Adrenal gland (tissue), 12 donors: ENCODE measurements around the gene CFAP69. TPM values are rescaled to one million over a fixed set of nuclear protein-coding genes. Genes with fewer than 3 reads are reported as not detected.

Source experiments
- DNase-seq, 7 donors: peaks; one replicate each; pipeline ENCODE4 v3.0.0-alpha.2; 2019 to 2020
- H3K27ac ChIP-seq, 5 donors: fragments of 200-600 bp; sonication (generic) in 4 of 5; 1 replicate in 3 of 5; 2 replicates in 2 of 5; pipeline versions ENCODE4 v1.5.1 to v1.8.0; 2016 to 2020; ENCODE audit warnings: mild to moderate bottlenecking in 1 of 5
- H3K27me3 ChIP-seq: fragments of 200-600 bp; 2 replicates; pipeline ENCODE4 v1.8.0; 2021
- H3K36me3 ChIP-seq, 2 donors: fragments of 200-600 bp; replicated peaks in 1 of 2; 1 replicate in 1 of 2; 2 replicates in 1 of 2; pipeline versions ENCODE4 v1.5.1 to v1.8.0; 2018 to 2022
- H3K4me1 ChIP-seq, 2 donors: fragments of 200-600 bp; replicated peaks in 1 of 2; 1 replicate in 1 of 2; 2 replicates in 1 of 2; pipeline versions ENCODE4 v1.5.1 to v1.8.0; 2018 to 2021
- H3K4me3 ChIP-seq, 4 donors: fragments of 200-600 bp; sonication (generic) in 3 of 4; one replicate each; pipeline ENCODE4 v1.5.1; 2016 to 2018
- H3K9me3 ChIP-seq, 3 donors: fragments of 200-600 bp; sonication (generic) in 1 of 3; replicated peaks in 1 of 3; 1 replicate in 2 of 3; 2 replicates in 1 of 3; pipeline versions ENCODE4 v1.5.1 to v1.8.0; 2016 to 2021
- POLR2A ChIP-seq, 2 donors: fragments of 450-650 bp; IDR thresholded peaks; one replicate each; pipeline ENCODE4 v1.6.1; 2017; ENCODE audit warnings: antibody characterized with exemption in 2 of 2, mild to moderate bottlenecking in 2 of 2, moderate library complexity in 1 of 2
- WGBS, 4 donors: extraction: QIAGEN DNeasy Blood & Tissue Kit in 2 of 4; methylation state at CpG; one replicate each; pipeline versions ENCODE4 v1.1.5 to v1.1.7; 2013 to 2017; 5-methylcytosine and 5-hydroxymethylcytosine counted together
- intact Hi-C, 2 donors: fragments of 100-400 bp; cut with DNase I; formaldehyde crosslinking; loops; one replicate each; pipeline versions ENCODE4 v1.14.1 to v1.15.0; 2022 to 2023
- polyA plus RNA-seq, 3 donors: library from polyadenylated mRNA; stranded (reverse); fragments of 200-250 nt in 2 of 3; fragments of 350-450 nt in 1 of 3; fragmentation: Illumina TruSeq in 1 of 3; extraction: RNeasy Lipid Tissue Mini Kit (QIAGEN cat#74804) in 1 of 3; gene quantifications; one replicate each; pipeline ENCODE4 v1.2.3, GENCODE V29; 2013 to 2014
- total RNA-seq, 9 donors: library from RNA; depleted of rRNA in 4 of 9; stranded (reverse); fragments of >200 nt in 4 of 9; fragments of 120-200 nt in 1 of 9; fragmentation: NEBNext Ultra II Directional in 1 of 9; extraction: Animal tissue kit (Norgen Biotek cat#: 25700) in 1 of 9; gene quantifications; one replicate each; pipeline versions ENCODE4 v1.1.0 to v1.2.4, GENCODE V29; 2013 to 2023
- TF ChIP-seq, protein P1 (sequence below), 6 experiments: fragments of 450-650 bp in 4 of 6; fragments of 200-600 bp in 2 of 6; sonication (generic) in 1 of 6; IDR thresholded peaks; 1 replicate in 5 of 6; 2 replicates in 1 of 6; pipeline versions ENCODE4 v1.5.1 to v1.8.0; 2016 to 2021; ENCODE audit warnings: antibody characterized with exemption in 6 of 6, mild to moderate bottlenecking in 2 of 6, moderate library complexity in 1 of 6
- donor health status: healthy with polysubstance abuse.
- donor health status: Bipolar disorder and iron deficiency.
- donor health status: DM: yes; HTN: yes; CAD: no.
- donor health status: DM: no; HTN: no; CAD: no.
- donor health status: DM: no; HTN: no; CAD: no.
- donor health status: DM: yes; HTN: yes; CAD: no.

Gene CFAP69
- total and polyA plus RNA-seq, 12 donors = 0.42 to 10.2 (median 4.4) TPM

DNA sequence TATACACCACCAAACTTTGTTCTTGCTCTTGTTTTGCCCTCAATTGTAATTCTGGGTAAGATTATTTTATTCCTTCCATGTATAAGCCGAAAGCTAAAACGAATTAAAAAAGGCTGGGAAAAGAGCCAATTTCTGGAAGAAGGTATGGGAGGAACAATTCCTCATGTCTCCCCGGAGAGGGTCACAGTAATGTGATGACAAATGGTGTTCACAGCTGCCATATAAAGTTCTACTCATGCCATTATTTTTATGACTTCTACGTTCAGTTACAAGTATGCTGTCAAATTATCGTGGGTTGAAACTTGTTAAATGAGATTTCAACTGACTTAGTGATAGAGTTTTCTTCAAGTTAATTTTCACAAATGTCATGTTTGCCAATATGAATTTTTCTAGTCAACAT, 12.5 kb upstream of the CFAP69 start:
- H3K36me3 ChIP-seq = no peaks in the 10 kb centered on the region
- H3K4me3 ChIP-seq = no peak overlapping the region
- TF ChIP-seq, protein P1, sequence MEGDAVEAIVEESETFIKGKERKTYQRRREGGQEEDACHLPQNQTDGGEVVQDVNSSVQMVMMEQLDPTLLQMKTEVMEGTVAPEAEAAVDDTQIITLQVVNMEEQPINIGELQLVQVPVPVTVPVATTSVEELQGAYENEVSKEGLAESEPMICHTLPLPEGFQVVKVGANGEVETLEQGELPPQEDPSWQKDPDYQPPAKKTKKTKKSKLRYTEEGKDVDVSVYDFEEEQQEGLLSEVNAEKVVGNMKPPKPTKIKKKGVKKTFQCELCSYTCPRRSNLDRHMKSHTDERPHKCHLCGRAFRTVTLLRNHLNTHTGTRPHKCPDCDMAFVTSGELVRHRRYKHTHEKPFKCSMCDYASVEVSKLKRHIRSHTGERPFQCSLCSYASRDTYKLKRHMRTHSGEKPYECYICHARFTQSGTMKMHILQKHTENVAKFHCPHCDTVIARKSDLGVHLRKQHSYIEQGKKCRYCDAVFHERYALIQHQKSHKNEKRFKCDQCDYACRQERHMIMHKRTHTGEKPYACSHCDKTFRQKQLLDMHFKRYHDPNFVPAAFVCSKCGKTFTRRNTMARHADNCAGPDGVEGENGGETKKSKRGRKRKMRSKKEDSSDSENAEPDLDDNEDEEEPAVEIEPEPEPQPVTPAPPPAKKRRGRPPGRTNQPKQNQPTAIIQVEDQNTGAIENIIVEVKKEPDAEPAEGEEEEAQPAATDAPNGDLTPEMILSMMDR (IDR thresholded peaks at IDR 0.05) = no peak
- no peak for TF ChIP-seq POLR2A (IDR thresholded peaks at IDR 0.05)
- 39 to 70% (median 54%) methylated on average over 5 of the region's 5 CpGs for WGBS, 4 donors
- no peak overlapping the region for H3K27ac ChIP-seq
- H3K9me3 ChIP-seq = no peaks in the 10 kb centered on the region
- no peak for DNase-seq
- H3K4me1 ChIP-seq = no peaks in the 10 kb centered on the region
- H3K27me3 ChIP-seq = no peaks in the 10 kb centered on the region
- intact Hi-C loops = no loop called here

DNA sequence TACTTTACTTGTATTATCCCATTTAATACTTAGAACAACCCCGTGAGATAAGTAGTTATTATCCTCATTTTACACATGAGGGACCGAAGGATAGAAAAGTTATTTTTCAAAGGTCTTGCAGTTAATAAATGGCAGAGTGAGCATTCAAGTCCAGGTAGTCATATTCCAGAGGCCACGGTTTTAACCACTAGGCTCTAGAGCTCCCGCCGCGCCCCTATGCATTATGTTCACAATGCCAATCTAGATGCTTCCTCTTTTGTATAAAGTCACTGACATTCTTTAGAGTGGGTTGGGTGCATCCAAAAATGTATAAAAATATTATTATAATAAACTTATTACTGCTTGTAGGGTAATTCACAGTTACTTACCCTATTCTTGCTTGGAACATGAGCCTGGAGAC, 11.4 kb upstream of the CFAP69 start:
- no peak for TF ChIP-seq POLR2A (IDR thresholded peaks at IDR 0.05)
- TF ChIP-seq, protein P1 (IDR thresholded peaks at IDR 0.05) = no peak
- Histone ChIP-seq H3K27ac (no peak overlapping the region), H3K4me3 (no peak overlapping the region), H3K4me1 (no peaks in the 10 kb centered on the region), H3K27me3 (no peaks in the 10 kb centered on the region), H3K36me3 (no peaks in the 10 kb centered on the region), H3K9me3 (no peaks in the 10 kb centered on the region)
- no peak for DNase-seq
- intact Hi-C loops = no loop called here
- 95 to 99% (median 96%) methylated on average over 6 of the region's 6 CpGs for WGBS, 4 donors

DNA sequence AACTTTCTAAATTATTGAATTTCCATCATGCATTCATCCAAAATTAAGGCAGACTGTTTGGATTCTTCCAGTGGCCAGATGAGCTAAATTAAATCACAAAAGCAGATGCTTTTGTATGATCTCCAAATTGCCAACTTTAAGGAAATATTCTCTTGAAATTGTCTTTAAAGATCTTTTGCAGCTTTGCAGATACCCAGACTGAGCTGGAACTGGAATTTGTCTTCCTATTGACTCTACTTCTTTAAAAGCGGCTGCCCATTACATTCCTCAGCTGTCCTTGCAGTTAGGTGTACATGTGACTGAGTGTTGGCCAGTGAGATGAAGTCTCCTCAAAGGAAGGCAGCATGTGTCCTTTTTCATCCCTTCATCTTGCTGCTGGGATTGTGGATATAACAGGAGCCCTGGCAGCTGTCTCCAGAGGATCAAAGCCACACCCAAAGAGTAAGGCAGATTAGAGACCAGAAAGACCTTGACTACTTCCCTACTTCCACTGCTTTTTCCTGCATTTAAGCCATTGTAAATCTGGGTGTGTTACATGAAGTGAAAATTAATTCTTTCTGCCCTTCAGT, 8.2 kb upstream of the CFAP69 start:
- no peak overlapping the region for H3K4me3 ChIP-seq
- H3K27me3 ChIP-seq = no peaks in the 10 kb centered on the region
- intact Hi-C loops = no loop called here
- 90 to 100% (median 92%) methylated on average over 1 of the region's 1 CpG for WGBS, 4 donors
- TF ChIP-seq, protein P1 (IDR thresholded peaks at IDR 0.05) = no peak
- DNase-seq = no peak
- H3K9me3 ChIP-seq = no peaks in the 10 kb centered on the region
- no peak overlapping the region for H3K27ac ChIP-seq
- H3K36me3 ChIP-seq = no peaks in the 10 kb centered on the region
- H3K4me1 ChIP-seq = no peaks in the 10 kb centered on the region

DNA sequence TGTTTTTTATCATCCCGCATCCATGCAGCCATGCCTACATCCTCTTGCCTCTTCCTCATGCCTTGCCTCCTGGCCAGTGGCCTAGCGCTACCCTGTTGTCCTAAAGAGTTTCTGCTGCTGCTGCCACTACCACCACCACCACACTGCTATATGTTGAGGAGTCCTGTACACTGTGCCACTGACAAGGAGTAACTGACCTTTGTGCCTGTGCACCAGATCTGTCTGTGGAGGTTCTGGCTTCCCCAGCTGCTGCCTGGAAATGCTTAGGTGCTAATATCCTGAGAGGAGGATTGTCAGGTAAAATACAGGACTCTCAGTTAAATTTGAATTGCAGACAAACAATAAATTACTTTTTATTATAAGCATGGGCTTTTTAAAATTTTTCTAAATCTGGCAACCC, 7.0 kb upstream of the CFAP69 start:
- H3K27ac ChIP-seq = no peak overlapping the region
- 88 to 97% (median 96%) methylated on average over 2 of the region's 2 CpGs for WGBS, 4 donors

More for the DNA sequence above, 7.0 kb upstream of the CFAP69 start:
- intact Hi-C loops = no loop called here
- DNase-seq = no peak
- Histone ChIP-seq H3K27me3 (no peaks in the 10 kb centered on the region), H3K4me3 (no peak overlapping the region), H3K9me3 (no peaks in the 10 kb centered on the region), H3K36me3 (no peaks in the 10 kb centered on the region), H3K4me1 (no peaks in the 10 kb centered on the region)
- TF ChIP-seq POLR2A (IDR thresholded peaks at IDR 0.05) = no peak
- TF ChIP-seq, protein P1 (IDR thresholded peaks at IDR 0.05) = no peak
